ENCODE results near the gene DCC. TPM values are rescaled to one million over a fixed set of nuclear protein-coding genes. Genes with fewer than 3 reads are reported as not detected.

The DCC gene
- total RNA-seq, 1 experiment from 2014 or later = 0.72 TPM

DNA sequence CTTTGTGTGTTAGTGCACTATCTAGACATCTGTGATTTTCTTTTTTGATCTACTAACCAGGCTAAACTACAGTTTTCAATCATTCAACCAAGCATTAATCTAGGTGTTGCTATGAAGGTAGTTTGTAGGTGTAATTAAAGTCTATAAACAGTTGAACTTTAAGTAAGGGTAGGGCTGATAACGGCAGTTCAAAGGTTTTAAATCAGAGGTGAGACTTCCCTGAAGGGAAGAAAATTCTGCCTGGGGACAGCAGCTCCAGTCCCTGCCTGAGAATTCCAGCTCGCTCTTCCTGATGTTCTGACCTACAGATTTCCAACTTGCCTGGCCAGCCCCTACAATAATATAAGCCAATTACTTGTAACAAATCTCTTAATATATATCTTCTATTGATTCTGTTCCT lies 1220.5 kb downstream of the DCC start (continued):
- TF ChIP-seq, protein P1, sequence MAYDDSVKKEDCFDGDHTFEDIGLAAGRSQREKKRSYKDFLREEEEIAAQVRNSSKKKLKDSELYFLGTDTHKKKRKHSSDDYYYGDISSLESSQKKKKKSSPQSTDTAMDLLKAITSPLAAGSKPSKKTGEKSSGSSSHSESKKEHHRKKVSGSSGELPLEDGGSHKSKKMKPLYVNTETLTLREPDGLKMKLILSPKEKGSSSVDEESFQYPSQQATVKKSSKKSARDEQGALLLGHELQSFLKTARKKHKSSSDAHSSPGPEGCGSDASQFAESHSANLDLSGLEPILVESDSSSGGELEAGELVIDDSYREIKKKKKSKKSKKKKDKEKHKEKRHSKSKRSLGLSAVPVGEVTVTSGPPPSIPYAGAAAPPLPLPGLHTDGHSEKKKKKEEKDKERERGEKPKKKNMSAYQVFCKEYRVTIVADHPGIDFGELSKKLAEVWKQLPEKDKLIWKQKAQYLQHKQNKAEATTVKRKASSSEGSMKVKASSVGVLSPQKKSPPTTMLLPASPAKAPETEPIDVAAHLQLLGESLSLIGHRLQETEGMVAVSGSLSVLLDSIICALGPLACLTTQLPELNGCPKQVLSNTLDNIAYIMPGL (CRISPR knock-in tag; IDR thresholded peaks at IDR 0.05) = no peak
- TF ChIP-seq, protein P2, sequence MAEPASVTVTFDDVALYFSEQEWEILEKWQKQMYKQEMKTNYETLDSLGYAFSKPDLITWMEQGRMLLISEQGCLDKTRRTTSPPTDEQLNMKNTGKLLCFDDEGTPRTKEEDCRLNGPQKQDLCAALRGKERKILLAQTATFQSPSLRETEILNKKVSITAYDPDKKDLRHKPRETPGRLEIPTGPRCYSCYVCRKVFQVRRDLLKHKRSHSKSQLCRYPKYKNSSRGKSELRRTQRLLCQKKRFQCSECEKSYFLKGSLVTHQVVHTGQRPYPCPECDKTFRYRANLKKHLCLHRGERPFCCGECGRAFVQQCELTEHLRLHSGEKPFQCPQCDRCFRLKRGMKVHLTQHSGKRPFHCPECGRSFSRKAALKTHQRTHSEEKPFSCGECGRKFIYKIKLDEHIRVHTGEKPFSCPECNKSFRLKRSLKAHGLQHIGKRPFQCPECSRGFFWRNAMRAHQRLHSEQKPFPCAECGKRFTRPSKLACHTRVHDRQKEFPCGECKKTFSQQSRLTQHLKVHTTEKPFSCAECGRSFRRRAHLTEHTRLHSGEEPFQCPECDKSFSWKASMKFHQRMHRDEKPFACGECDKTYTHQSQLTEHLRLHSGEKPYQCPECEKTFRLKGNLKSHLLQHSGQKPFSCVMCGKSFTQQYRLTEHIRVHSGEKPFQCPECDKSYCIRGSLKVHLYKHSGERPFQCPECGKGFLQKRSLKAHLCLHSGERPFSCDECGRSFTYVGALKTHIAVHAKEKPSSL (CRISPR knock-in tag; conservative IDR thresholded peaks at IDR 0.05) = no peak
- TF ChIP-seq TP53 (CRISPR knock-in tag; IDR thresholded peaks at IDR 0.05) (no peak), NFE2L1 (CRISPR knock-in tag; IDR thresholded peaks at IDR 0.05) (no peak), OVOL2 (CRISPR knock-in tag; IDR thresholded peaks at IDR 0.05; ENCODE audit: borderline replicate concordance) (no peak), GTF2I (CRISPR knock-in tag; conservative IDR thresholded peaks at IDR 0.05) (no peak), FOXJ3 (CRISPR knock-in tag; IDR thresholded peaks at IDR 0.05; ENCODE audit: borderline replicate concordance) (no peak), EMX1 (CRISPR knock-in tag; IDR thresholded peaks at IDR 0.05) (no peak), ELF4 (CRISPR knock-in tag; IDR thresholded peaks at IDR 0.05; ENCODE audit: low read depth) (no peak), IRF2 (CRISPR knock-in tag; IDR thresholded peaks at IDR 0.05; ENCODE audit: borderline replicate concordance, low read depth) (no peak)
- TF ChIP-seq, protein P3, sequence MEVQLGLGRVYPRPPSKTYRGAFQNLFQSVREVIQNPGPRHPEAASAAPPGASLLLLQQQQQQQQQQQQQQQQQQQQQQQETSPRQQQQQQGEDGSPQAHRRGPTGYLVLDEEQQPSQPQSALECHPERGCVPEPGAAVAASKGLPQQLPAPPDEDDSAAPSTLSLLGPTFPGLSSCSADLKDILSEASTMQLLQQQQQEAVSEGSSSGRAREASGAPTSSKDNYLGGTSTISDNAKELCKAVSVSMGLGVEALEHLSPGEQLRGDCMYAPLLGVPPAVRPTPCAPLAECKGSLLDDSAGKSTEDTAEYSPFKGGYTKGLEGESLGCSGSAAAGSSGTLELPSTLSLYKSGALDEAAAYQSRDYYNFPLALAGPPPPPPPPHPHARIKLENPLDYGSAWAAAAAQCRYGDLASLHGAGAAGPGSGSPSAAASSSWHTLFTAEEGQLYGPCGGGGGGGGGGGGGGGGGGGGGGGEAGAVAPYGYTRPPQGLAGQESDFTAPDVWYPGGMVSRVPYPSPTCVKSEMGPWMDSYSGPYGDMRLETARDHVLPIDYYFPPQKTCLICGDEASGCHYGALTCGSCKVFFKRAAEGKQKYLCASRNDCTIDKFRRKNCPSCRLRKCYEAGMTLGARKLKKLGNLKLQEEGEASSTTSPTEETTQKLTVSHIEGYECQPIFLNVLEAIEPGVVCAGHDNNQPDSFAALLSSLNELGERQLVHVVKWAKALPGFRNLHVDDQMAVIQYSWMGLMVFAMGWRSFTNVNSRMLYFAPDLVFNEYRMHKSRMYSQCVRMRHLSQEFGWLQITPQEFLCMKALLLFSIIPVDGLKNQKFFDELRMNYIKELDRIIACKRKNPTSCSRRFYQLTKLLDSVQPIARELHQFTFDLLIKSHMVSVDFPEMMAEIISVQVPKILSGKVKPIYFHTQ (CRISPR knock-in tag; IDR thresholded peaks at IDR 0.05) = no peak

- Mint-ChIP-seq H3K4me3 (no peak overlapping the region), H3K36me3 (no peaks in the 10 kb centered on the region), H3K27me3 (ENCODE audit: low read depth) (no peaks in the 10 kb centered on the region), H3K27ac (peak overlapping the region; percentile 86; the same call in 1 of the 2 replicates), H3K4me1 (peaks cover 29% of the 10 kb centered on the region), H3K9me3 (peaks cover 9% of the 10 kb centered on the region; the same call in 1 of the 2 replicates)
- peak; percentile 66 for ATAC-seq
- ChIA-PET CTCF (no interaction called here), POLR2A (no interaction called here)
- no peak for DNase-seq (ENCODE audit: low spot score)
- TF ChIP-seq, protein P4, sequence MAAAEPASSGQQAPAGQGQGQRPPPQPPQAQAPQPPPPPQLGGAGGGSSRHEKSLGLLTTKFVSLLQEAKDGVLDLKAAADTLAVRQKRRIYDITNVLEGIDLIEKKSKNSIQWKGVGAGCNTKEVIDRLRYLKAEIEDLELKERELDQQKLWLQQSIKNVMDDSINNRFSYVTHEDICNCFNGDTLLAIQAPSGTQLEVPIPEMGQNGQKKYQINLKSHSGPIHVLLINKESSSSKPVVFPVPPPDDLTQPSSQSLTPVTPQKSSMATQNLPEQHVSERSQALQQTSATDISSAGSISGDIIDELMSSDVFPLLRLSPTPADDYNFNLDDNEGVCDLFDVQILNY (CRISPR knock-in tag; IDR thresholded peaks at IDR 0.05) = no peak
- 0 out of 2 replicates have a peak, but pooled peaks have one; percentile 25 for TF ChIP-seq TEAD1 (CRISPR knock-in tag; IDR thresholded peaks at IDR 0.05)
These were observed 1226.6 kb downstream of the DCC start for GRCh38 chr18:53566626-53567025.

DNA sequence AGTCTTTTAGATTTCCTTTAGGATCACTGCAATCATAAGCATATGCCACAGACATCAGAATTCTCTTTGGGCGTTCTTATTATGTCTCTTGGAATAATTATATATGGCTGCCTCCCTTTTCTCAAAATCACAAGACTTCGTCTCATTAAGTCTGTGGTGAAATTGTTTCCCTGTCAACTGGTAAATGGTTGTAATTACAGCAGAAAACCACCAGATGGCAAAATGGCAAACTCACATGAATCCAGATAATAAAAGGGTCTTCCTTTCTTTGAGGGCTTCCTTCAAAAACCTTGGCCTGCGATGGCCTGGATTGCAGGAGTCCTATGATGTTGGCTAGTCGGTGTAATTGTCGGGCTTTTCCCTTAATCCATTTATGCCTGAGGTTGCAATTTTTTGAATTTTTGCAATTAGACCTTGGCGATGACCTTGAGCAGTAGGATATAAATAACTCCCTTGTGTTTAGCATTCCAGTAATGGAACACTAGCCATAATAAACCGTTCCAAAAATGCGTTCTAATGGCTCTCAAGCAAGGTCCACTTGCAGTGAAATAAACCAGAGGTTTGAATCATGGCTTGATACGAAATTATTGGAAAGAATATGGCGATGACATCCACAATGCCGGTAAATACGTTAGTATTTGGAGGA lies 1228.1 kb downstream of the DCC start:
- ChIA-PET CTCF (no interaction called here), POLR2A (interaction anchor here (0.5 kb wide), 1 partner anchor 73 kb away, joined by 3 read pairs; no protein-coding TSS in a partner anchor)
- no peak overlapping the region for H3K4me3 Mint-ChIP-seq

More for the DNA sequence above, 1228.1 kb downstream of the DCC start:
- DNase-seq (ENCODE audit: low spot score) (no peak), ATAC-seq (peak; percentile 62)
- Mint-ChIP-seq H3K4me1 (peaks cover 29% of the 10 kb centered on the region), H3K36me3 (no peaks in the 10 kb centered on the region), H3K9me3 (peaks cover 6% of the 10 kb centered on the region; the same call in 1 of the 2 replicates), H3K27ac (no peak overlapping the region), H3K27me3 (ENCODE audit: low read depth) (no peaks in the 10 kb centered on the region)
- TF ChIP-seq ZNF281 (CRISPR knock-in tag; IDR thresholded peaks at IDR 0.05) = no peak
- TF ChIP-seq ZNF423 (CRISPR knock-in tag; IDR thresholded peaks at IDR 0.05) = no peak
- no peak for TF ChIP-seq TP53 (CRISPR knock-in tag; IDR thresholded peaks at IDR 0.05)
- TF ChIP-seq, protein P1 (CRISPR knock-in tag; IDR thresholded peaks at IDR 0.05) = no peak
- peak; percentile 52 for TF ChIP-seq CTCF (IDR thresholded peaks at IDR 0.05)
